HepG2 (cell line): ENCODE data around the gene CDH13. TPM values are rescaled to one million over a fixed set of nuclear protein-coding genes. Genes with fewer than 3 reads are reported as not detected.

Source experiments
- ATAC-seq: fragments of 200-7000 bp; cut with Tn5 transposase; 3 replicates; pipeline ENCODE4 v1.9.1; 2020; ENCODE audit warnings: mild to moderate bottlenecking, moderate library complexity
- BruUV-seq: library from RNA; stranded (reverse); fragments of 400-500 nt; replicated peaks from 2 replicates; lab custom pipeline; 2021; lab: Mats Ljungman, UMichigan
- CTCF ChIA-PET: fragments of 300-600 bp; formaldehyde crosslinking; extraction: SDS; loops from one replicate; lab custom pipeline; 2021; ENCODE audit warnings: low total read pairs, inconsistent platforms, low intra/inter-chr PET ratio; lab: Yijun Ruan, JAX
- POLR2A ChIA-PET: fragments of 350-600 bp; sonication (Branson Sonifier 250); formaldehyde crosslinking; loops from one replicate; lab custom pipeline; 2020; ENCODE audit warnings: antibody characterized with exemption, inconsistent platforms; lab: Yijun Ruan, JAX
- DNase-seq: peaks from one replicate; pipeline ENCODE4 v3.0.0-alpha.2; 2015; ENCODE audit warnings: low spot score
- FAIRE-seq: peaks from 3 replicates; lab custom pipeline; 2011; peaks lifted over from hg19 to GRCh38; lab: Jason Lieb, UNC
- H2AFZ ChIP-seq: one replicate; pipeline ENCODE4 v1.6.1; 2011; ENCODE audit warnings: low read length, inconsistent platforms
- H3K27ac ChIP-seq: fragments of 300-600 bp; 3 replicates; pipeline ENCODE4 v1.8.0; 2011; ENCODE audit warnings: mixed run types, mild to moderate bottlenecking, mixed read lengths, low read length, inconsistent platforms; ENCODE audit not compliant: insufficient read depth; ENCODE audit errors: extremely low read length
- H3K27me3 ChIP-seq, 2 experiments: fragments of 200-600 bp in 1 of 2; 2 replicates in 1 of 2; 3 replicates in 1 of 2; pipeline versions ENCODE4 v1.6.0 to v1.8.0; 2011; ENCODE audit warnings: low read length in 2 of 2, mild to moderate bottlenecking in 2 of 2, moderate library complexity in 2 of 2, inconsistent platforms in 1 of 2; ENCODE audit not compliant: insufficient read depth in 2 of 2, control insufficient read depth in 1 of 2
- H3K36me3 ChIP-seq, 2 experiments: fragments of 200-600 bp in 1 of 2; replicated peaks in 1 of 2; 2 replicates in 1 of 2; 3 replicates in 1 of 2; pipeline versions ENCODE4 v1.5.1 to v1.8.0; 2011; ENCODE audit warnings: low read length in 2 of 2, inconsistent platforms in 1 of 2; ENCODE audit not compliant: insufficient read depth in 2 of 2, control insufficient read depth in 1 of 2
- H3K4me1 ChIP-seq: 2 replicates; pipeline ENCODE4 v1.5.1; 2012; ENCODE audit warnings: low read length, inconsistent platforms; ENCODE audit not compliant: insufficient read depth
- H3K4me2 ChIP-seq: 2 replicates; pipeline ENCODE4 v1.6.0; 2011; ENCODE audit warnings: low read depth, low read length, inconsistent platforms
- H3K4me3 ChIP-seq, 3 experiments: fragments of 200-600 bp in 1 of 3; sonication (generic), shearing (Covaris generic) in 1 of 3; replicated peaks in 1 of 3; 2 replicates each; pipeline ENCODE4 v1.5.1; 2011 to 2016; ENCODE audit warnings: low read length in 3 of 3, inconsistent platforms in 2 of 3, low read depth in 2 of 3, mild to moderate bottlenecking in 2 of 3, control low read depth in 1 of 3, mixed read lengths in 1 of 3; ENCODE audit not compliant: insufficient read depth in 1 of 3
- H3K79me2 ChIP-seq: one replicate; pipeline ENCODE4 v1.6.1; 2011; ENCODE audit warnings: low read length, inconsistent platforms; ENCODE audit not compliant: insufficient read depth
- H3K9ac ChIP-seq: 2 replicates; pipeline ENCODE4 v1.6.0; 2011; ENCODE audit warnings: mild to moderate bottlenecking, low read depth, low read length, inconsistent platforms; ENCODE audit not compliant: insufficient read depth
- H3K9me3 ChIP-seq: 2 replicates; pipeline ENCODE4 v1.5.1; 2012; ENCODE audit warnings: mild to moderate bottlenecking, low read length
- H4K20me1 ChIP-seq: 2 replicates; pipeline ENCODE4 v1.6.0; 2011; ENCODE audit warnings: inconsistent platforms, mild to moderate bottlenecking, low read length, moderate library complexity; ENCODE audit not compliant: insufficient read depth
- CEBPG ChIP-seq: IDR thresholded peaks from 2 replicates; pipeline ENCODE4 v1.6.1; 2016
- EED ChIP-seq: sonication (generic); formaldehyde crosslinking; IDR thresholded peaks from 2 replicates; pipeline ENCODE4 v1.5.0; 2020; ENCODE audit warnings: mild to moderate bottlenecking, missing genetic modification reagents
- FOSL1 ChIP-seq: sonication (generic); formaldehyde crosslinking; IDR thresholded peaks from 2 replicates; pipeline ENCODE4 v1.9.0; 2021; ENCODE audit warnings: missing genetic modification reagents, borderline replicate concordance
- IRF1 ChIP-seq: sonication (generic); formaldehyde crosslinking; IDR thresholded peaks from 2 replicates; pipeline ENCODE4 v1.4.0; 2020; ENCODE audit warnings: low read depth, mild to moderate bottlenecking, missing genetic modification reagents
- IRF9 ChIP-seq: sonication (generic); formaldehyde crosslinking; IDR thresholded peaks from 2 replicates; pipeline ENCODE4 v1.8.0; 2022; ENCODE audit warnings: missing genetic modification reagents, mild to moderate bottlenecking, borderline replicate concordance
- MED1 ChIP-seq: sonication (generic); formaldehyde crosslinking; IDR thresholded peaks from 2 replicates; pipeline ENCODE4 v1.4.0; 2020; ENCODE audit warnings: missing genetic modification reagents
- NBN ChIP-seq: fragments of 450-650 bp; conservative IDR thresholded peaks from 2 replicates; pipeline ENCODE4 v1.6.1; 2017
- NCOR1 ChIP-seq: fragments of 200-600 bp; sonication (generic); IDR thresholded peaks from 2 replicates; pipeline ENCODE4 v1.7.0; 2017; ENCODE audit warnings: antibody characterized with exemption, low read length, borderline replicate concordance
- NR2C2 ChIP-seq: sonication (generic); formaldehyde crosslinking; IDR thresholded peaks from 2 replicates; pipeline ENCODE4 v1.4.0; 2020; ENCODE audit warnings: missing genetic modification reagents, mild to moderate bottlenecking, moderate library complexity, borderline replicate concordance
- PAF1 ChIP-seq: IDR thresholded peaks from 2 replicates; pipeline ENCODE4 v1.6.1; 2016; ENCODE audit warnings: missing genetic modification reagents, missing compliant biosample characterization
- RAD21 ChIP-seq: fragments of 450-650 bp; formaldehyde crosslinking; IDR thresholded peaks from 2 replicates; pipeline ENCODE4 v1.5.0; 2020; ENCODE audit warnings: mild to moderate bottlenecking
- SMARCE1 ChIP-seq: fragments of 450-650 bp; IDR thresholded peaks from 2 replicates; pipeline ENCODE4 v1.6.1; 2017; ENCODE audit warnings: borderline replicate concordance
- ZMYM2 ChIP-seq: sonication (generic); formaldehyde crosslinking; IDR thresholded peaks from 2 replicates; pipeline ENCODE4 v1.8.0; 2022; ENCODE audit warnings: mild to moderate bottlenecking, missing genetic modification reagents
- ZNF207 ChIP-seq: fragments of 450-650 bp; IDR thresholded peaks from 2 replicates; pipeline ENCODE4 v1.6.1; 2016; ENCODE audit warnings: antibody characterized with exemption, borderline replicate concordance
- ZNF230 ChIP-seq: sonication (generic); formaldehyde crosslinking; IDR thresholded peaks from 2 replicates; pipeline ENCODE4 v1.4.0; 2020; ENCODE audit warnings: mild to moderate bottlenecking, missing genetic modification reagents
- ZNF512 ChIP-seq: sonication (generic); formaldehyde crosslinking; IDR thresholded peaks from 2 replicates; pipeline ENCODE4 v1.4.0; 2020; ENCODE audit warnings: mild to moderate bottlenecking, missing genetic modification reagents
- ZNF530 ChIP-seq: sonication (generic); formaldehyde crosslinking; IDR thresholded peaks from 2 replicates; pipeline ENCODE4 v1.5.0; 2020; ENCODE audit warnings: low read depth, mild to moderate bottlenecking, missing genetic modification reagents
- ZNF556 ChIP-seq: sonication (generic); formaldehyde crosslinking; IDR thresholded peaks from 2 replicates; pipeline ENCODE4 v1.4.0; 2020; ENCODE audit warnings: mild to moderate bottlenecking, missing genetic modification reagents, borderline replicate concordance
- ZNF83 ChIP-seq: sonication (generic); formaldehyde crosslinking; IDR thresholded peaks from 2 replicates; pipeline ENCODE4 v1.4.0; 2020; ENCODE audit warnings: missing genetic modification reagents, mild to moderate bottlenecking, borderline replicate concordance
- WGBS: methylation state at CpG from one replicate; pipeline ENCODE4 v1.1.6; 2017; ENCODE audit warnings: low lambda C conversion rate; 5-methylcytosine and 5-hydroxymethylcytosine counted together
- in situ Hi-C: cut with HindIII; loops from 2 replicates; pipeline ENCODE4 v1.10.0; 2017; ENCODE audit warnings: low pct_unique_long_range_greater_than_20kb; ENCODE audit not compliant: extremely low pct_ligation_motif_present
- intact Hi-C: fragments of 100-400 bp; cut with micrococcal nuclease; formaldehyde crosslinking; loops from one replicate; pipeline ENCODE4 v1.10.0; 2022; ENCODE audit not compliant: unreplicated experiment
- polyA plus RNA-seq, 8 experiments: library from polyadenylated mRNA; depleted of rRNA in 3 of 8; stranded (reverse) in 7 of 8; unstranded in 1 of 8; fragments of >200 nt; fragmentation: Illumina TruSeq in 4 of 8; extraction: Trizol in 4 of 8; gene quantifications; 2 replicates each; pipeline versions ENCODE4 v1.2.1 to v1.2.3, GENCODE V29; 2011 to 2016; ENCODE audit warnings: low read depth in 4 of 8, missing spikeins in 1 of 8, mixed read lengths in 1 of 8; ENCODE audit not compliant: insufficient read depth in 1 of 8
- total RNA-seq, 5 experiments: library from RNA; depleted of rRNA; stranded (reverse); fragments of >200 nt; fragmentation: Illumina TruSeq; extraction: Trizol; gene quantifications; 2 replicates each; pipeline ENCODE4 v1.2.3, GENCODE V29; 2016; ENCODE audit warnings: low read depth in 1 of 5

Gene CDH13
- total and polyA plus RNA-seq, 2 of the 13 experiments (the other 11 are each of a cell fraction or from before 2014, with no cell fraction given), result not detected

- Histone ChIP-seq H3K79me2 (no peaks in the 10 kb centered on the region), H3K4me3 (no peak overlapping the region), H2AFZ (no peak overlapping the region), H4K20me1 (no peaks in the 10 kb centered on the region), H3K27ac (no peak overlapping the region), H3K27me3 (no peaks in the 10 kb centered on the region), H3K9ac (no peak overlapping the region), H3K4me2 (no peak overlapping the region), H3K36me3 (no peaks in the 10 kb centered on the region), H3K4me1 (no peaks in the 10 kb centered on the region), H3K9me3 (peaks cover 11% of the 10 kb centered on the region; the same call in 1 of the 2 replicates)
- in situ Hi-C loops, result no loop called here
- ATAC-seq (no peak), FAIRE-seq (no peak), DNase-seq (no peak)
- intact Hi-C loops, result no loop called here
- no TSS peak for BruUV-seq
- CTCF ChIA-PET, result no interaction called here
- POLR2A ChIA-PET, result no interaction called here
- WGBS, result 15% methylated on average over 4 of the region's 4 CpGs
- TF ChIP-seq ZNF512 (CRISPR knock-in tag) (no peak), FOSL1 (CRISPR knock-in tag) (no peak), IRF1 (CRISPR knock-in tag) (no peak), RAD21 (no peak), PAF1 (no peak), SMARCE1 (no peak), IRF9 (no peak), ZNF230 (CRISPR knock-in tag) (no peak), NCOR1 (no peak), ZNF207 (no peak), CEBPG (CRISPR knock-in tag) (no peak), ZNF530 (CRISPR knock-in tag) (no peak), ZNF83 (no peak), NBN (no peak), NR2C2 (CRISPR knock-in tag) (no peak), MED1 (no peak), ZNF556 (CRISPR knock-in tag) (no peak), EED (no peak), ZMYM2 (CRISPR knock-in tag) (no peak)
These were observed 771.0 kb downstream of the CDH13 start for GRCh38 chr16:83397601-83398291.
